Measurements from ENCODE around the gene SFT2D3.

Gene SFT2D3

DNA sequence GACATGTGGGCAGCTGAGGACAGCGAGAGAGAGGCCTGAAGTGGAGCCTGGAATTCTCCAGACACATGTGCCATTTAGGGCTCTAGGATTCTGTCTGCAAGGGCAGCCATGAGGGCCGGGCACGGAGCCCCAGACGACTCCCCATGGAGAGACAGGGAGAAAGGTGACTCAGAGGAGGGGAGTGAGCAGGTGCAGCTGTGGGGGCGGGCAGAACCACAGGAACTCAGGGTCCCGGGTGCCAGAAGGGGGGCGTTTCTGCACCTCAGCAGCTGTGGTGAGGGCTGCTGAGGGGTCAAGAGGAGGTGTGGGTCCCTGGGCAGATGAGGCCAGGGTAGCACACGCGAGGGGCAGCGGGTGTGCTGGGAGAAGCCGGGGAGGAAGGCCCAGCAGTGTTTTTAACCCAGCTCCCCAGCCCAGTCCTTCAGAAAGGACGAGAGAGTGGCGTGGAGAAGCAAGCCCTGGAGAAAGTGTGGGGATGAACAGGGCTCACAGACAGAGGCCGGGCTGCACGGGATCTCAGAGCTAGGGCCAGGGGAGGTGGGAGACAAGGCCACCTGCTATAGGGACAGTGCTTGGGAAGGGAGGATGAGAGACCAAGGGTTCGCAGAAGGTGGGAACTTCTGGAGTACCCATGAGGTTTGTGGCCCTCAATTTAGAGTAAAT is 47.7 kb upstream of the SFT2D3 start:
- H3K27ac ChIP-seq (ENCODE audit: low read depth, low read length): no peak overlapping the region
- no peaks in the 10 kb centered on the region for H3K36me3 ChIP-seq (ENCODE audit: control insufficient read depth, low read length)
- no peaks in the 10 kb centered on the region for H3K9me3 ChIP-seq (ENCODE audit: control insufficient read depth, insufficient read depth, low read length)
- no peaks in the 10 kb centered on the region for H3K9me2 ChIP-seq (replicated peaks; ENCODE audit: control insufficient read depth, low read length)
- peaks cover 30% of the 10 kb centered on the region for H3K4me1 ChIP-seq (ENCODE audit: control insufficient read depth, low read length)
- no peaks in the 10 kb centered on the region for H4K20me1 ChIP-seq (ENCODE audit: control insufficient read depth, insufficient read depth, low read depth, low read length)
- H3K4me2 ChIP-seq (ENCODE audit: low read length): no peak overlapping the region
- H3K79me2 ChIP-seq (ENCODE audit: control insufficient read depth, low read length): no peaks in the 10 kb centered on the region
- no peak for TF ChIP-seq EZH2phosphoT487 (IDR thresholded peaks at IDR 0.05; ENCODE audit: borderline replicate concordance, low read length)
- TF ChIP-seq, protein P1, sequence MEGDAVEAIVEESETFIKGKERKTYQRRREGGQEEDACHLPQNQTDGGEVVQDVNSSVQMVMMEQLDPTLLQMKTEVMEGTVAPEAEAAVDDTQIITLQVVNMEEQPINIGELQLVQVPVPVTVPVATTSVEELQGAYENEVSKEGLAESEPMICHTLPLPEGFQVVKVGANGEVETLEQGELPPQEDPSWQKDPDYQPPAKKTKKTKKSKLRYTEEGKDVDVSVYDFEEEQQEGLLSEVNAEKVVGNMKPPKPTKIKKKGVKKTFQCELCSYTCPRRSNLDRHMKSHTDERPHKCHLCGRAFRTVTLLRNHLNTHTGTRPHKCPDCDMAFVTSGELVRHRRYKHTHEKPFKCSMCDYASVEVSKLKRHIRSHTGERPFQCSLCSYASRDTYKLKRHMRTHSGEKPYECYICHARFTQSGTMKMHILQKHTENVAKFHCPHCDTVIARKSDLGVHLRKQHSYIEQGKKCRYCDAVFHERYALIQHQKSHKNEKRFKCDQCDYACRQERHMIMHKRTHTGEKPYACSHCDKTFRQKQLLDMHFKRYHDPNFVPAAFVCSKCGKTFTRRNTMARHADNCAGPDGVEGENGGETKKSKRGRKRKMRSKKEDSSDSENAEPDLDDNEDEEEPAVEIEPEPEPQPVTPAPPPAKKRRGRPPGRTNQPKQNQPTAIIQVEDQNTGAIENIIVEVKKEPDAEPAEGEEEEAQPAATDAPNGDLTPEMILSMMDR (IDR thresholded peaks at IDR 0.05; ENCODE audit: low read depth, low read length, poor library complexity, severe bottlenecking): no peak
- H3K27me3 ChIP-seq (ENCODE audit: control insufficient read depth, low read length): no peaks in the 10 kb centered on the region
- no peak overlapping the region for H3K4me3 ChIP-seq (ENCODE audit: low read length)
- no peaks in the 10 kb centered on the region; the same call in 1 of the 2 replicates for H3F3A ChIP-seq (ENCODE audit: control insufficient read depth, insufficient read depth)

DNA sequence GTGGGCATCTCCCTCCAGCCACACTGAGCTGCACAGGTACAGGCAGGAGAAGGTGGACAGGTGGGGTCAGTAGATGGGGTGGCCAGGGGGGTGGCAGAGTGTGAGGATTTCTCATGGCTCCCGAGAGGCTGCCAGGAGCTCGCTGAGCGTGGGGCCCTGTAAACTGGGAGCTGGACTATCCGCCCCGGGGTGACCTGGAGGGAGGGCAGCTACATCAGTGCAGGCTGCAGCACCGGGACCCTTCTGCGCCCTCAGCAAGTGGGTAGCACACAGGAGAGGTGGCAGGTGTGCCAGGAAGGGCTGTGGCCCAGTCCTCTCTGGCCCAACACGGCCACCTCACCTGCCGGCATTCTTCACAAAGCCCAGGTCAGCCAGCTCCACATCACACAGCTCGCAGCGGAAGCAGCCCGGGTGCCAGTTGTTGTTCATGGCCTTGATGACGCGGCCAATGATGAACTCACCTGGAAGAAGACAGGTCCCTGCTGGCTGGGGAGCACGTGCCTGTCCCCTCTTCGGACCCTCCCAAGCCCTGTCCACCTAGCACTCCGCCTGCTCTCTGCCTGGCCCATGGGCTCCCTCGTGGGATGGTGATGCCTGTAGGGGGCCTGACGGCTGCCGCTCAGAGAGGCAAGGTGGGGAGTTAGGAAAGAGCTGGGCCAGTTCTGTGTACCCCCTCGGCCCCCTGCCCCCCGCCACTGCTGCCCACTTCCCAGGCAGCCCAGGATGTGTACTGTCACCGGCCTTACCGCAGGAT is 47.0 kb upstream of the SFT2D3 start:
- no peaks in the 10 kb centered on the region for H3K9me3 ChIP-seq (ENCODE audit: control insufficient read depth, insufficient read depth, low read length)
- no peaks in the 10 kb centered on the region for H3K9me2 ChIP-seq (replicated peaks; ENCODE audit: control insufficient read depth, low read length)
- no peaks in the 10 kb centered on the region for H4K20me1 ChIP-seq (ENCODE audit: control insufficient read depth, insufficient read depth, low read depth, low read length)
- no peaks in the 10 kb centered on the region for H3K36me3 ChIP-seq (ENCODE audit: control insufficient read depth, low read length)
- H3K4me3 ChIP-seq (ENCODE audit: low read length): no peak overlapping the region
- no peak for TF ChIP-seq EZH2phosphoT487 (IDR thresholded peaks at IDR 0.05; ENCODE audit: borderline replicate concordance, low read length)
- TF ChIP-seq, protein P1 (IDR thresholded peaks at IDR 0.05; ENCODE audit: low read depth, low read length, poor library complexity, severe bottlenecking): no peak
- H3K79me2 ChIP-seq (ENCODE audit: control insufficient read depth, low read length): no peaks in the 10 kb centered on the region
- H3K27ac ChIP-seq (ENCODE audit: low read depth, low read length): no peak overlapping the region
- H3K27me3 ChIP-seq (ENCODE audit: control insufficient read depth, low read length): no peaks in the 10 kb centered on the region
- no peaks in the 10 kb centered on the region; the same call in 1 of the 2 replicates for H3F3A ChIP-seq (ENCODE audit: control insufficient read depth, insufficient read depth)
- peaks cover 27% of the 10 kb centered on the region for H3K4me1 ChIP-seq (ENCODE audit: control insufficient read depth, low read length)
- H3K4me2 ChIP-seq (ENCODE audit: low read length): no peak overlapping the region

DNA sequence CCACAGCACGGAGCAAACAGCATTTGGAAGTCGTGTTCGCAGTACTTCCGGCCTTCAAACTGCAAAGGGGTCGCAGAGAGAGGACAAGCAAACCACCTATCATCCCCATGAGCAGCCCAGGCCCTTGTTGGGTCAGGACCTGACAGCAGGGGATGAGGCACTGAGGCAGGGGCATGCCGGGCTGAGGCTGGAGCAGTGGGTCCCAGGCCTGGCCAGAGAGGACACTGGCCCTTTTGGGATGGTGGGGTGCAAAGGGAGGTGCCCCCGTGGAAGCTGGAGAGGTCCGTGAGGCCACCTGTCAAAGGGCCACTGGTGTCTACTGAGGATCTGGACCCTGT is 46.5 kb upstream of the SFT2D3 start:
- Histone ChIP-seq H3K9me3 (ENCODE audit: control insufficient read depth, insufficient read depth, low read length) (no peaks in the 10 kb centered on the region), H3K79me2 (ENCODE audit: control insufficient read depth, low read length) (no peaks in the 10 kb centered on the region), H3K4me2 (ENCODE audit: low read length) (no peak overlapping the region), H3K36me3 (ENCODE audit: control insufficient read depth, low read length) (no peaks in the 10 kb centered on the region), H3K9me2 (replicated peaks; ENCODE audit: control insufficient read depth, low read length) (no peaks in the 10 kb centered on the region), H3K4me1 (ENCODE audit: control insufficient read depth, low read length) (peaks cover 22% of the 10 kb centered on the region), H3K27me3 (ENCODE audit: control insufficient read depth, low read length) (no peaks in the 10 kb centered on the region), H4K20me1 (ENCODE audit: control insufficient read depth, insufficient read depth, low read depth, low read length) (no peaks in the 10 kb centered on the region), H3K27ac (ENCODE audit: low read depth, low read length) (no peak overlapping the region), H3F3A (ENCODE audit: control insufficient read depth, insufficient read depth) (no peaks in the 10 kb centered on the region; the same call in 1 of the 2 replicates), H3K4me3 (ENCODE audit: low read length) (no peak overlapping the region)
- TF ChIP-seq, protein P1 (IDR thresholded peaks at IDR 0.05; ENCODE audit: low read depth, low read length, poor library complexity, severe bottlenecking): no peak
- TF ChIP-seq EZH2phosphoT487 (IDR thresholded peaks at IDR 0.05; ENCODE audit: borderline replicate concordance, low read length): no peak
